ENCODE results near the gene ZCCHC2. TPM values are rescaled to one million over a fixed set of nuclear protein-coding genes. Genes with fewer than 3 reads are reported as not detected.

ZCCHC2 gene
- total and polyA plus RNA-seq, 9 of the 15 experiments (the other 6 are each of a cell fraction or from before 2014, with no cell fraction given) = 1.0 to 9.2 (median 6.0) TPM

DNA sequence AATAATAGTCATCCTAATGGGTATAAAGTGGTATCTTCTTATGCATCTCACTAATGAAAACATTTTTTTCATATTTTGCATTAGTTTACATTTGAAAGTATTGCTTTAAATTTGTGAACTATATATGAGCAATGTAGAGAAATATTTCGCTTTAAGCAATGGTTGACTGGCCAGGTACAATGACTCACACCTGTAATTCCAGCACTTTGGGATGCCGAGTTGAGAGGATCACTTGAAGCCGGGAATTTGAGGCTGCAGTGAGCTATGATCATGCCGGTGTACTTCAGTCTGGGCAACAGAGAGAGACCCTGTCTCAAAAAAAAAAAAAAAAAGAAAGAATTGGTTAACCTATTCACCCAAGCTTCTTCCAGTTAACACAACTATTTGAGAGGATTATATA lies 15.1 kb downstream of the ZCCHC2 start:
- POLR2A ChIA-PET = interaction anchor here (1.1 kb wide), 1 partner anchor 117 kb away, joined by 3 read pairs; no protein-coding TSS in a partner anchor
- TF ChIP-seq ZNF41 (CRISPR knock-in tag; conservative IDR thresholded peaks at IDR 0.05) (no peak), E2F4 (CRISPR knock-in tag; IDR thresholded peaks at IDR 0.05; ENCODE audit: low read depth) (no peak), ZNF174 (CRISPR knock-in tag; IDR thresholded peaks at IDR 0.05) (no peak), HLTF (IDR thresholded peaks at IDR 0.05) (no peak), SRSF7 (optimal IDR thresholded peaks at IDR 0.05; ENCODE audit: low read depth, low read length) (no peak), ZC3H11A (IDR thresholded peaks at IDR 0.05; ENCODE audit: low read depth, low read length) (no peak), TCF3 (CRISPR knock-in tag; IDR thresholded peaks at IDR 0.05) (no peak), IRF1 (CRISPR knock-in tag; IDR thresholded peaks at IDR 0.05; ENCODE audit: borderline replicate concordance) (no peak), TARDBP (IDR thresholded peaks at IDR 0.05) (no peak), MCM5 (IDR thresholded peaks at IDR 0.05; ENCODE audit: low read depth) (no peak)
- TF ChIP-seq, protein P1, sequence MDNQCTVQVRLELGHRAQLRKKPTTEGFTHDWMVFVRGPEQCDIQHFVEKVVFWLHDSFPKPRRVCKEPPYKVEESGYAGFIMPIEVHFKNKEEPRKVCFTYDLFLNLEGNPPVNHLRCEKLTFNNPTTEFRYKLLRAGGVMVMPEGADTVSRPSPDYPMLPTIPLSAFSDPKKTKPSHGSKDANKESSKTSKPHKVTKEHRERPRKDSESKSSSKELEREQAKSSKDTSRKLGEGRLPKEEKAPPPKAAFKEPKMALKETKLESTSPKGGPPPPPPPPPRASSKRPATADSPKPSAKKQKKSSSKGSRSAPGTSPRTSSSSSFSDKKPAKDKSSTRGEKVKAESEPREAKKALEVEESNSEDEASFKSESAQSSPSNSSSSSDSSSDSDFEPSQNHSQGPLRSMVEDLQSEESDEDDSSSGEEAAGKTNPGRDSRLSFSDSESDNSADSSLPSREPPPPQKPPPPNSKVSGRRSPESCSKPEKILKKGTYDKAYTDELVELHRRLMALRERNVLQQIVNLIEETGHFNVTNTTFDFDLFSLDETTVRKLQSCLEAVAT (IDR thresholded peaks at IDR 0.05) = no peak
- DNase-seq (ENCODE audit: extremely low read depth in 1 of 4, low spot score in 3 of 4) (no peak), FAIRE-seq (no peak), ATAC-seq (no peak)
- Histone ChIP-seq H3K27ac (ENCODE audit: extremely low read depth, low read depth, low read length) (no peak overlapping the region), H3K9ac (ENCODE audit: insufficient read depth in 1 of 2, low read depth in 2 of 2, low read length in 2 of 2) (no peak overlapping the region), H3K9me1 (ENCODE audit: control insufficient read depth, insufficient read depth, low read length) (no peaks in the 10 kb centered on the region), H3K9me3 (replicated peaks; ENCODE audit: control insufficient read depth, insufficient read depth, low read depth, low read length) (no peaks in the 10 kb centered on the region), H3K27me3 (ENCODE audit: control insufficient read depth in 2 of 2, insufficient read depth in 2 of 2, low read length in 2 of 2) (no peaks in the 10 kb centered on the region), H3K36me3 (ENCODE audit: control insufficient read depth, insufficient read depth, low read length) (peaks cover 13% of the 10 kb centered on the region; the same call in 2 of the 3 replicates), H4K20me1 (replicated peaks; ENCODE audit: control insufficient read depth, insufficient read depth, low read length) (no peaks in the 10 kb centered on the region), H3K4me3 (no peak overlapping the region), H3K4me1 (replicated peaks in 1 of 2; ENCODE audit: control insufficient read depth in 2 of 2, insufficient read depth in 2 of 2, low read length in 2 of 2) (no peaks in the 10 kb centered on the region), H2AFZ (ENCODE audit: low read depth, low read length) (no peak overlapping the region), H3K79me2 (ENCODE audit: control insufficient read depth, insufficient read depth, low read length) (peaks cover 6% of the 10 kb centered on the region), H3K4me2 (ENCODE audit: insufficient read depth, low read length) (no peak overlapping the region)
- CTCF ChIA-PET (ENCODE audit: low intra/inter-chr PET ratio) = no interaction called here
- in situ Hi-C loops (cut with MboI) (no loop called here), intact Hi-C loops (cut with micrococcal nuclease) (no loop called here)
- no TSS peak for BruUV-seq (replicated peaks)
- WGBS (ENCODE audit: insufficient coverage, low coverage, missing lambda C conversion rate) = 75% methylated on average over 2 of the region's 4 CpGs

All from K562 (cell line).